Hematopoietic multipotent progenitor cell treated with erythropoietin and hydrocortisone succinate and interleukin-3 and kit ligand, for 8 days (in vitro differentiated cells): ENCODE results near the gene GYS1.
A peak's percentile ranks its signal among the peaks of the same experiment; 100 is the strongest.
"Not testable (repeated sequence)": the region's sequence is repeated elsewhere in the genome, so short reads cannot be mapped to it uniquely, and the experiment has no call there.

Experiments
- DNase-seq: peaks from one replicate; pipeline ENCODE4 v3.0.0-alpha.2; 2015

GYS1 gene

DNA sequence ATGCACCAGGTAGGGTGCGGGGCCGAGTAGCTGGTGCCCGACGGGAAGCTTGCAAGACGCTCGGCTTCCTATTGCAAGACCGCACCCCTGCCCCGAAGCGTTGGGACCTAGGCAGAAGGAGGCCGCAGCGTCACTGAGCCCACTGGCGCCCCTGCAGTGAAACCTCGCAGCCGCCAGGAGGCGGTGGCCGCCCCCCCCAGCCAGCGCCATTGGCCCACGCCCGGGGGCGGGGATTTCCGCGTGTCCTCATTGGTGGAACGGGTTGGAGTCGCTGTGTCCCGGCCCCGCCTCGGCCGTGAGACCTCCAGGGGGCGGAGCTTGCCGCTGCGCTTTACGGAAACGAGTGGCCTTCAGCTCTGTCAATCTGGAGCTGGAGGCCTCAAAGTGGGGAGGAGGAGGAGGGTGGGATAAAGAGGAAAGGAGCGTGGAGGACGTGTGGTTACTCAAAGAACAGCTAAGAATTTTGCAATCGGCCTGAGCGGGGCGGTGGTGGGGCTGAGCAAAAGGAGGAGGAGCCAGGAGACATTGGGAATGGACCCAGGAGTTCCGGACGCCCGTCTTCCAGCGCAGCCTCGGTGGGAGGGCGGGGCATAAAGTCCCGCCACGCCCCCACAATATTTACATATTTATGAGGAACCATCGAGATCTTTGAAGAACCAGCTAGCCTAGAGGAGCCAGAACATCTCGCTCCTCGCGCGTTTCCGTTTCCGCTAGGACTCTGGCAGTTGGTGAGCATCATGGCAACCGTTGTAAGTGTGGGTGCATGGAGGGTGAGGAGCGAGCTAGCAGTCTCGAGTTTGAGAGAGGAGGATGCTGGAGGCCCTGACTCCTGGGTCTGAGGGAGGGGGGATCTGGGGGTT lies at the start of gene GYS1, which contains the start of gene RUVBL2:
TSS of gene GYS1 (minus strand) at position 135 of the 860 bp plus-strand sequence. CDS start 197 bp downstream, outside the sequence.
TSS of gene RUVBL2 (plus strand) at position 713 of the 860 bp plus-strand sequence. CDS start at position 738, 25 bp downstream.
- DNase-seq = peak; percentile 99

DNA sequence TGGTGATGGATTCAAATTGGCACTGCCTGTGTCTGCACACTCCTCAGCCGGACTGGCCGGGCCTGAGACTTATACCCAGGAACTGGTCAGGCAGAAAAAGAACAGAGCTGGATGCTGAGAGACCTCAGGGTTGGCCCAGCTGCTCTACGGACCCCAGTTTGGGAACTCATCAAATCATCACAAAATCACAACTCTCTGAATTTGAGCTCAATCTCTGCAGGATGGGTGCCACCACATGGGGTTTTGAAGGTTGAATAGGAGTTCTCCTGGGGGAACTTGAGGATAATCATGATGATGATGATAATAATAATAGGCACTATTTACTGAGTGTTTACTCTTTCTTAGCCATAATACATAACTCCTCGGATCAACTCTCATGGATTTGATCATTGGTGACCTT lies 49.6 kb upstream of the GYS1 start:
- not testable (repeated sequence) for DNase-seq

GRCh38 chr19:49042177-49042576 lies 49.1 kb upstream of the GYS1 start:
- no peak for DNase-seq

- not testable (repeated sequence) for DNase-seq
Observed at GRCh38 chr19:49039736-49040135, 46.6 kb upstream of the GYS1 start.

- not testable (repeated sequence) for DNase-seq
Observed at GRCh38 chr19:49038557-49039276, 45.6 kb upstream of the GYS1 start.

- DNase-seq = not testable (repeated sequence)
Observed at GRCh38 chr19:49038111-49038510, 45.0 kb upstream of the GYS1 start.

- peak; percentile 58 for DNase-seq
Observed at GRCh38 chr19:49036815-49037214, 43.7 kb upstream of the GYS1 start, which contains the start of gene CGB1. TSS of gene CGB1 (minus strand) at chr19:49036895. CDS start at chr19:49036711, 184 bp downstream.

- DNase-seq = peak; percentile 75
Observed at GRCh38 chr19:49031642-49032301, 38.7 kb upstream of the GYS1 start, which contains the start of gene CGB2. TSS of gene CGB2 (plus strand) at chr19:49031890. CDS start at chr19:49032096, 206 bp downstream.

GRCh38 chr19:49030323-49030722 lies 37.2 kb upstream of the GYS1 start:
- DNase-seq = not testable (repeated sequence)

DNA sequence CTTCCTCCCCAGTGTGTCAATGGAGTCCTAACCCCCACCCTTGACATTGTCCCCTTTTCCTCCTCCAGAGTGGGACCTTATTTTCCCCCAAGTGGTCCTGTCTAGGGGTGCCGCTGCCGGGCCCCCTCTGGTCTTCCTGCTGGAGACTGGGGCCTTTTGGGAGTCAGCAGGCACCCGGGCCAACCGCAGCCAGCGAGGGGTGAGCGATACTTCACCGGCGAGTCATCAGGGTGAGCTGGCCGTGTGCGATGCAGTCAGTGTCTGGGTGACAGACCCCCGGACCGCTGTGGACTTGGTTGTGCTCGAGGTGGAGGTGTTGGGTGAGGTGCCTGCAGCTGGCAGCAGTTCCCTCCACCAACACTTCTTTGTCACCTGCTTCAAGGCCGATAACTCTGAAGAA lies 36.6 kb upstream of the GYS1 start:
- not testable (repeated sequence) for DNase-seq

GRCh38 chr19:49028686-49029085 lies 35.6 kb upstream of the GYS1 start:
- not testable (repeated sequence) for DNase-seq

GRCh38 chr19:49025599-49025998 lies 32.5 kb upstream of the GYS1 start:
- not testable (repeated sequence) for DNase-seq

DNA sequence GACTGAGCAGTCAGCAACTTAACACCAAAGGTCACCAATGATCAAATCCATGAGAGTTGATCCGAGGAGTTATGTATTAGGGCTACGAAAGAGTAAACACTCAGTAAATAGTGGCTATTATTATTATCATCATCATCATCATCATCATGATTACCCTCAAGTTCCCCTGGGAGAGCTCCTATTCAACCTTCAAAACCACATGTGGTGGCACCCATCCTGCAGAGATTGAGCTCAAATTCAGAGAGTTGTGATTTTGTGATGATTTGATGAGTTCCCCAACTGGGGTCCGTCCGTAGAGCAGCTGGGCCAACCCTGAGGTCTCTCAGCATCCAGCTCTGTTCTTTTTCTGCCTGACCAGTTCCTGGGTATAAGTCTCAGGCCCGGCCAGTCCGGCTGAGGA lies 32.0 kb upstream of the GYS1 start:
- not testable (repeated sequence) for DNase-seq

- not testable (repeated sequence) for DNase-seq
Observed at GRCh38 chr19:49024233-49024632, 31.1 kb upstream of the GYS1 start, which contains the start of gene CGB3. TSS of gene CGB3 (minus strand) at chr19:49024333. CDS start at chr19:49023971, 362 bp downstream.

GRCh38 chr19:49022116-49022515 lies 29.0 kb upstream of the GYS1 start:
- no peak for DNase-seq

DNA sequence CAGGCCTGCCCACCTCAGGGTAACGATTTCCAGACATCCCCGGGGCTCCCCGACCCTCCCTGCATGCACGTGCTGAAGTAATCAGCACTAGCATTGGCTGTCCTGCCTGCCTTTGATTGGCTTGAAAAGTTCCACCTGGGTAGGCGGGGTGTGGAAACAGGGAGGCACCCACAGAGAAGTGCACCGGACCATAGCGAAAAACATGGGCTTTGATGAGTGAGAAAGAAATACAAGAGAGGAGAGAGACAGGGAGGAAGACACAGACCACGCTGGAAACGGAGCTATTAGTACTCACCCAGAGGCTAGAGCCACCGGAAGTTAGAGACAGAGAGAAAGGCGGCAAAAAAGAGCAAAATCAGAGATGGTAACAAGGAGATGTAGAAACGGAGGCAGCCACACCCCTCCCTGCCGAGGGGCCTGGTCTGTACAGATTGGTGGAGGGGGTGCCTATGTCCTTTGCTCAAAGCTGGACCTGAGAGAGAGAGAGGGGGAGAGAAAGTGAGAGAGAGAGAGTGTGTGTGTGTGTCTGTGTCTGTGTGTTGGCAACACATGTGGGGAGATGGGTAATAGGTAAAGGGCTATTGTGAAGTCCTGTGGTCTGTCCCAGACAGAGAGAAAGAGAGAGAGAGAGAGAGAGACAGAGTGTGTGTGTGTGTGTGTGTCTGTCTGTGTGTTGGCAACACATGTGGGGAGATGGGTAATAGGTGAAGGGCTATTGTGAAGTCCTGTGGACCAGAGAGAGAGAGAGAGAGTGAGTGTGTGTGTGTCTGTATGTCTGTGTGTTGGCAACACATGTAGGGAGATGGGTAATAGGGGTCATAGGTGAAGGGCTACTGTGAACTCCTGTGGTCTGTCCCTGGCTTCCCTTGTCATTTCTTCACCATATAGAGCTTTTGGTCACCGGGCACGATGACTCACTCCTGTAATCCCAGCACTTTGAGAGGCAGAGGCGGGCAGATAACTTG lies 28.1 kb upstream of the GYS1 start:
- DNase-seq = no peak

DNA sequence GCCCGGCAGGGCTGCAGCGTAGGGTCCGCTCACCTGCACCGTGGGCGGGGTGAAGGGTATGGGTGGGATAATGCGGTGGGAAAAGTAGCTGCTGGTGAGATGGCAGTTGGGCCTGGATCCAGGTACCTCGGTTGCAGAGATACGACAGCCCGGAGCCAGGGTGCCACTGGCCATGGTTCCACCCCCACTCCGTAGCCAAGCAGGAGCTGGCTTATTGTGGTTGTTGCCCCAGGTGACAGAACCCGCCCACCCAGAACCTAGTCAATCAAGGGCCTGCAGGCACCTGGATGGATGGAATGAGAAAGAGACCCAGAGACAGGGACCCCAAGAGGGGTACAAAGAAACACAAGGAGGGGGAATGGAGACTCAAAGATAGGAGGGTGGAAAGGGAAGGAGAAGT lies 27.2 kb upstream of the GYS1 start:
- DNase-seq = no peak

GRCh38 chr19:49019242-49019932 lies 26.3 kb upstream of the GYS1 start:
- peak; percentile 16 for DNase-seq

DNA sequence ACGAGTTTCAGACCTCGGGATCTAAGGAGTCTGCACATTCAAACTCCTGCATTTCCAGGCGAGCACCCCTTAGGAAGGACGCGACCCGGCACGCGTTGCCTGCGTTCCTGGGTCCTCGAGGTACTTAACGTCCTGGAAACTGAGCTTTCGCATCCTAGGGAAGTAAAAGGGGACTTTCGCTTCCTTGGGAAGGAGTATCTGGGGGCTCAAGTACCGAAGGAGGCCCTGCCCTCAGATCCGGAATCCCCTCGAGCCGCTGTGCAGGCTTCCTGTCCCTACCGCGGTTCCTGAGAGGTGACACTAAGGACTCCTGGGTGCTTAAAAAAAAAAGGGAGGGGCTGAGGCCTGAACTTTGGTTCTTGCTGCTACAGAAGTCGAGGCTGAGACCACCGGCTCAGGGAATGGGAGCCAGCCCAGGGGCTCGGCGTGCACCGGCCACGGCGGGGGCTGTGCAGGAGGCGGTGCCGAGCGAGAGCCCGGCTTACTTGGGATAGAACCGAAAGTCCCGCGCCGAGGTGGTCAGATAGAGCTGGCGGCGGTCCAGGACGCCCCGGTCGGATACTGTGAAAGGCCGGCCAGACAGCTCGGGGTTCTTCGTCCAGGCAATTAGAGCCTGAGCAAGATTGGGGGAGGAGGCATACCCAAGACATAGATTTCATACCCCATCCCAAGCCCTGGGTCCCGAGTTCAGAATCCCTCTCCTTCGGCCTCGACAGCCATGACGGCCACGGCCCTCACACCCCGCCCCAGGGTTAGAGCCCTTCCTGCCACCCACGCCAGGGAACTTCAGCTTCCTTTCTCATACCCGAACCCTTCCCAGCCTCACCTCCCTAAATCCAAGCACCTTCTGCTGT lies 25.5 kb upstream of the GYS1 start:
- peak; percentile 14 for DNase-seq
